HepG2 (cell line): ENCODE results near the gene GCNT4. TPM values are rescaled to one million over a fixed set of nuclear protein-coding genes. Genes with fewer than 3 reads are reported as not detected.

Source experiments
- BORCS8-MEF2B ChIP-seq: sonication (generic); formaldehyde crosslinking; IDR thresholded peaks from 2 replicates; pipeline ENCODE4 v1.8.0; 2022; ENCODE audit warnings: mild to moderate bottlenecking, missing genetic modification reagents
- CBX1 ChIP-seq: IDR thresholded peaks from one replicate; pipeline ENCODE4 v1.6.1; 2016; ENCODE audit warnings: antibody characterized with exemption, low read depth
- ELF1 ChIP-seq: sonication (generic); formaldehyde crosslinking; IDR thresholded peaks from 2 replicates; pipeline ENCODE4 v1.4.0; 2020; ENCODE audit warnings: missing genetic modification reagents
- FOXJ3 ChIP-seq: sonication (generic); formaldehyde crosslinking; IDR thresholded peaks from 2 replicates; pipeline ENCODE4 v1.4.0; 2020; ENCODE audit warnings: missing genetic modification reagents, mild to moderate bottlenecking, borderline replicate concordance
- FOXM1 ChIP-seq: sonication (generic); formaldehyde crosslinking; IDR thresholded peaks from 2 replicates; pipeline ENCODE4 v1.5.0; 2020; ENCODE audit warnings: missing genetic modification reagents
- GLI4 ChIP-seq: sonication (generic); formaldehyde crosslinking; IDR thresholded peaks from 2 replicates; pipeline ENCODE4 v1.5.1; 2020; ENCODE audit warnings: missing genetic modification reagents, mild to moderate bottlenecking, moderate library complexity, borderline replicate concordance
- HOXA5 ChIP-seq: sonication (generic); formaldehyde crosslinking; IDR thresholded peaks from 2 replicates; pipeline ENCODE4 v1.4.0; 2020; ENCODE audit warnings: missing genetic modification reagents
- KDM4B ChIP-seq: sonication (generic); formaldehyde crosslinking; IDR thresholded peaks from 2 replicates; pipeline ENCODE4 v1.4.0; 2020; ENCODE audit warnings: missing genetic modification reagents
- MXD3 ChIP-seq: IDR thresholded peaks from 2 replicates; pipeline ENCODE4 v1.6.1; 2016; ENCODE audit warnings: mild to moderate bottlenecking, missing biosample characterization, missing genetic modification reagents
- NONO ChIP-seq, 2 experiments: fragments of 450-650 bp in 1 of 2; sonication (generic) in 1 of 2; formaldehyde crosslinking in 1 of 2; IDR thresholded peaks in 1 of 2; conservative IDR thresholded peaks in 1 of 2; 2 replicates each; pipeline versions ENCODE4 v1.6.1 to v1.8.0; 2017 to 2022; ENCODE audit warnings: mild to moderate bottlenecking in 1 of 2, missing genetic modification reagents in 1 of 2, moderate library complexity in 1 of 2
- RXRA ChIP-seq: sonication (generic); formaldehyde crosslinking; IDR thresholded peaks from 2 replicates; pipeline ENCODE4 v1.5.1; 2020; ENCODE audit warnings: missing genetic modification reagents
- SIN3A ChIP-seq: IDR thresholded peaks from 2 replicates; pipeline ENCODE4 v1.6.1; 2011; ENCODE audit warnings: low read depth, mild to moderate bottlenecking, control low read depth, low read length, borderline replicate concordance
- SMAD1 ChIP-seq: sonication (generic); formaldehyde crosslinking; IDR thresholded peaks from 2 replicates; pipeline ENCODE4 v1.4.0; 2020; ENCODE audit warnings: missing genetic modification reagents, low read depth, mild to moderate bottlenecking, borderline replicate concordance
- TAF1 ChIP-seq: sonication (generic); formaldehyde crosslinking; IDR thresholded peaks from 2 replicates; pipeline ENCODE4 v1.4.0; 2020; ENCODE audit warnings: missing genetic modification reagents
- TARDBP ChIP-seq: sonication (generic); formaldehyde crosslinking; IDR thresholded peaks from 2 replicates; pipeline ENCODE4 v1.8.0; 2022; ENCODE audit warnings: mild to moderate bottlenecking, missing genetic modification reagents
- TEAD3 ChIP-seq: optimal IDR thresholded peaks from 2 replicates; pipeline ENCODE3; 2016; ENCODE audit warnings: borderline replicate concordance
- ZC3H4 ChIP-seq: sonication (generic); formaldehyde crosslinking; IDR thresholded peaks from 2 replicates; pipeline ENCODE4 v1.4.0; 2020; ENCODE audit warnings: missing genetic modification reagents, borderline replicate concordance
- ZFY ChIP-seq: sonication (generic); formaldehyde crosslinking; IDR thresholded peaks from 2 replicates; pipeline ENCODE4 v1.4.0; 2020; ENCODE audit warnings: missing genetic modification reagents
- ZHX1 ChIP-seq: sonication (generic); formaldehyde crosslinking; IDR thresholded peaks from 2 replicates; pipeline ENCODE4 v1.8.1; 2022; ENCODE audit warnings: low read depth, mild to moderate bottlenecking, missing genetic modification reagents
- ZNF10 ChIP-seq: sonication (generic); formaldehyde crosslinking; IDR thresholded peaks from 2 replicates; pipeline ENCODE4 v1.4.0; 2020; ENCODE audit warnings: mild to moderate bottlenecking, low read depth, missing genetic modification reagents, borderline replicate concordance
- ZNF205 ChIP-seq: IDR thresholded peaks from 2 replicates; pipeline ENCODE4 v1.6.1; 2018; ENCODE audit warnings: missing biosample characterization, missing genetic modification reagents
- ZNF337 ChIP-seq: sonication (generic); formaldehyde crosslinking; IDR thresholded peaks from 2 replicates; pipeline ENCODE4 v1.5.1; 2020; ENCODE audit warnings: missing genetic modification reagents, low read depth, mild to moderate bottlenecking, borderline replicate concordance
- ZNF512 ChIP-seq: sonication (generic); formaldehyde crosslinking; IDR thresholded peaks from 2 replicates; pipeline ENCODE4 v1.4.0; 2020; ENCODE audit warnings: mild to moderate bottlenecking, missing genetic modification reagents
- ZNF737 ChIP-seq: sonication (generic); formaldehyde crosslinking; IDR thresholded peaks from 2 replicates; pipeline ENCODE4 v1.5.0; 2020; ENCODE audit warnings: missing genetic modification reagents, mild to moderate bottlenecking, borderline replicate concordance
- ZNF790 ChIP-seq: sonication (generic); formaldehyde crosslinking; IDR thresholded peaks from 2 replicates; pipeline ENCODE4 v1.8.0; 2022; ENCODE audit warnings: missing genetic modification reagents, mild to moderate bottlenecking, borderline replicate concordance
- polyA plus RNA-seq, 8 experiments: library from polyadenylated mRNA; depleted of rRNA in 3 of 8; stranded (reverse) in 7 of 8; unstranded in 1 of 8; fragments of >200 nt; fragmentation: Illumina TruSeq in 4 of 8; extraction: Trizol in 4 of 8; gene quantifications; 2 replicates each; pipeline versions ENCODE4 v1.2.1 to v1.2.3, GENCODE V29; 2011 to 2016; ENCODE audit warnings: low read depth in 4 of 8, missing spikeins in 1 of 8, mixed read lengths in 1 of 8; ENCODE audit not compliant: insufficient read depth in 1 of 8
- total RNA-seq, 5 experiments: library from RNA; depleted of rRNA; stranded (reverse); fragments of >200 nt; fragmentation: Illumina TruSeq; extraction: Trizol; gene quantifications; 2 replicates each; pipeline ENCODE4 v1.2.3, GENCODE V29; 2016; ENCODE audit warnings: low read depth in 1 of 5

GCNT4 gene
- total and polyA plus RNA-seq, 2 of the 13 experiments (the other 11 are each of a cell fraction or from before 2014, with no cell fraction given) = 0.22 to 0.38 TPM

- TF ChIP-seq ZNF337 (CRISPR knock-in tag) (no peak), CBX1 (no peak), ZFY (CRISPR knock-in tag) (peak; percentile 63), FOXJ3 (CRISPR knock-in tag) (no peak), ZNF790 (CRISPR knock-in tag) (no peak), BORCS8-MEF2B (no peak), ZNF10 (CRISPR knock-in tag) (no peak), KDM4B (CRISPR knock-in tag) (no peak), SIN3A (no peak), ELF1 (CRISPR knock-in tag) (no peak), ZNF512 (CRISPR knock-in tag) (no peak), RXRA (0 out of 2 replicates have a peak, but pooled peaks have one; percentile 40), TEAD3 (CRISPR knock-in tag) (peak; percentile 82), TARDBP (CRISPR knock-in tag) (peak; percentile 49; the same call in 1 of the 2 replicates), FOXM1 (CRISPR knock-in tag) (no peak), TAF1 (CRISPR knock-in tag) (no peak), HOXA5 (CRISPR knock-in tag) (no peak), ZHX1 (CRISPR knock-in tag) (no peak), ZNF737 (no peak), GLI4 (CRISPR knock-in tag) (no peak), ZNF205 (CRISPR knock-in tag) (no peak), ZC3H4 (CRISPR knock-in tag) (no peak), SMAD1 (CRISPR knock-in tag) (no peak), NONO (IDR thresholded peaks at IDR 0.05) (no peak), NONO (CRISPR knock-in tag; conservative IDR thresholded peaks at IDR 0.05) (0 out of 2 replicates have a peak, but pooled peaks have one; percentile 32), MXD3 (CRISPR knock-in tag) (0 out of 2 replicates have a peak, but pooled peaks have one; percentile 38)
These were observed 32.2 kb downstream of the GCNT4 start (continued) for GRCh38 chr5:75020016-75020656.
